ENCODE results near the gene PRIMPOL.

- no peak for TF ChIP-seq POLR2A (IDR thresholded peaks at IDR 0.05; ENCODE audit: low read depth, low read length)
- no peak for TF ChIP-seq TAF1 (IDR thresholded peaks at IDR 0.05; ENCODE audit: low read depth, low read length)
- TF ChIP-seq POLR2AphosphoS5 (IDR thresholded peaks at IDR 0.05; ENCODE audit: low read depth, low read length): no peak
- no peak for TF ChIP-seq PAX5 (IDR thresholded peaks at IDR 0.05; ENCODE audit: insufficient read depth, low read length, severe bottlenecking)
- TF ChIP-seq SPI1 (IDR thresholded peaks at IDR 0.05; ENCODE audit: low read depth, low read length): no peak
- TF ChIP-seq POU2F2 (IDR thresholded peaks at IDR 0.05; ENCODE audit: low read depth, low read length): no peak
These were observed 50.4 kb downstream of the PRIMPOL start for GRCh38 chr4:184699941-184700340.
